ENCODE data around the gene MOCS1.

Gene MOCS1

DNA sequence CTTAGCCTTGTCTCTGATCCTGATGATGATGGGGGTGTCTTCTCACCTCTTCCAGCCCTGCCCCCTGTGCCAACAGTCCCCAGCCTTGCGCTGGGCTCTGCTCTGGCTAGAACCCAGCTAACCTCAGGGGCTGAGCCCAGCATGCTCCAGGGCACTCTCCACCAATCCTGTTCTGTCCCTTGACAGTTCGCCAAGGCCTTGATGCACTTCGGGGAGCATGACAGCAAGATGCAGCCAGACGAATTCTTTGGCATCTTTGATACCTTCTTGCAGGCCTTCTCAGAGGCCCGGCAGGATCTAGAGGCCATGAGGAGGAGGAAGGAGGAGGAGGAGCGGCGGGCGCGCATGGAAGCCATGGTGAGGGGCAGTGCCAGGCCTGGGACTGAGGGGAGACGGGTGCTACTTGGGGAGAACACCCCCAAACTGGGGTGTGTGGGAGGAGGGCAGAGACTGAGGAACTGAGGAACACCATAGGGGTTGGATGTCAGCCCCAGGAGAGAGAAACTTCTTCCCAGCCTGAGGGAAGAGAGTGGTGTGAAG, 33.1 kb downstream of the MOCS1 start:
- DNase-seq = no peak

DNA sequence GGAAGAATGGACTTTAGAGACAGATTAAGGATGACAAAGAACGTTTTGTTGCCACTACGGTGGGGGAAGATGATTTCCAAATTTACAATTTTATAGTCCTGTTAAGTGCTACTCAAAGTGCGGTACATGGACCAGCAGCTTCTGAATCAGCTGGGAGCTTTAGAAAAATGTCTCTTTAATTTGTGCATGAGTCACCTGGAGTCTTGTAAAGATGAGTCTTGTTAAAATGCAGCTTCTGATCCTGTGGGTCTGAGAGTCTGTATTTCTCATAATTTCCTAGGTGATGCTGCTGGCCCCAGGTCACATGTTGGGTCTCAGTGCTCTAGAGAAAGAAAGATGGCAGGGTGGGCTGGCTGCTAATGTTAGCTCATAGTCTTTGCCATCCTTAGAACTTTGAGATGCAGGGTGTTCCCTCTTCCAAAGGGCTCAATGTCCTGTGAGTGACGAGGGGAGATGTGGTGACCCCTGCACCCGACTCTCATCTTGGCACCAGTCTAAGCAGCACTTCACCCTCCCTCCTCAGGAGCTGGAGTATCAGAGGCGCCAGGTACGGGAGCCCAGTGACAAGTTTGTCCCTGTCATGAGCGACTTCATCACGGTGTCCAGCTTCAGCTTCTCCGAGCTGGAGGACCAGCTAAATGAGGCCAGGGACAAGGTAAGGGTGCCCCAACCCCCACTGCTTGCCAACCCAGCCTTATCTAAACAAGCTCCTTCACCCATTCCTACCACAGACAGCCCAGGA, 34.5 kb downstream of the MOCS1 start:
- no peak for DNase-seq

DNA sequence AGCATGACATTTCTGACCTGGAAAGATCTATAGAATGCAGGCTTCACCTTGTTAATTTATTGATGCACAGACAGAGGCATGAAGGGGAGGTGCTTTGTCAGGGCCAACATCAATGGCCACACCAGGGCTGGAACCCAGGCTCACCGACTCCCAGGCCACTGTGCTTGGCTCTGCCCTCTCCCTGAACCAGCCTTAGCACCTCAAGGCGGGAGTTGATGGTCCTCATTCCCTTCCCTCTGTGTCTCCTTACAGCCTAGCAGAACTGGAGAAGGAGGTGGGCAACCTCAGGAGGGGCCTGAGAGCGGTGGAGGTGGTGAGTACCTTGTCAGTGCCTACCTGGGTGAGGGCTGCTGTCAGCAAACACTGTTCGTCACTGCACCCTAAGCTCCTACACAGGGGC, 35.6 kb downstream of the MOCS1 start:
- DNase-seq = no peak

DNA sequence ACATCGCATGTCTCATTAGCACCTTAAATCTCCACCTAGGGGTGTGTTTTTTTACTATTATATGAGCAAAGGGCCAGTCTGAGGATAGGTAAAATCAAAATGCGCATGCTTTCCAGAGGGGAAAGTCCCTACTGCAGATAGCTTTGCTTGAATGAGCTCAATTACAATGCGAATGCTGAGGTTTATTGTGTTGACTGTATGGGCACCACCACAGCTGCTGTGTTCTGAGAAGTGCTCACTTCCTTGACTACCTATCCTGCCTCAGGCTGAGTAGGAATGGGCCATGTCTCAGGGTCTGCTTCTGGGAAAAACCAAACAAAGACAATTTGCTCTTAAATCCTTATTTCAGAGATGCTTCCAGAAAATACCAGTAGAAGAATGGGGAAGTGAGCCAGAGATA, 36.6 kb downstream of the MOCS1 start:
- no peak for DNase-seq

DNA sequence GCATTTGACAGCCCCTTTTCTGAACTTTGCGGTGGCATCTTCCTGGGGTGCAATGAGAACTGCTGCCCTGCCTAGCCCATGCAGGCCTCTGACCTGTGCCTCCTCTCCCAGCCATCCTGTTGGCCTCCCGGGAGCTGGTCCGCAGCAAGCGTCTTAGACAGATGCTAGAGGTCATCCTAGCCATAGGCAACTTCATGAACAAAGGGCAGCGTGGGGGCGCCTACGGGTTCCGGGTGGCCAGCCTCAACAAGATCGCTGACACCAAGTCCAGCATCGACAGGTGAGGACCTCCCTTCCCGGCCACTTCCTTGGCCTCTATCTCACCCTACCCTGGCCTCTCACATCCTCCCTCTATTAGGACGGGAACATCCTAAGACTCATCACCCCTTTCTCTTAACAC, 37.6 kb downstream of the MOCS1 start:
- no peak for DNase-seq

DNA sequence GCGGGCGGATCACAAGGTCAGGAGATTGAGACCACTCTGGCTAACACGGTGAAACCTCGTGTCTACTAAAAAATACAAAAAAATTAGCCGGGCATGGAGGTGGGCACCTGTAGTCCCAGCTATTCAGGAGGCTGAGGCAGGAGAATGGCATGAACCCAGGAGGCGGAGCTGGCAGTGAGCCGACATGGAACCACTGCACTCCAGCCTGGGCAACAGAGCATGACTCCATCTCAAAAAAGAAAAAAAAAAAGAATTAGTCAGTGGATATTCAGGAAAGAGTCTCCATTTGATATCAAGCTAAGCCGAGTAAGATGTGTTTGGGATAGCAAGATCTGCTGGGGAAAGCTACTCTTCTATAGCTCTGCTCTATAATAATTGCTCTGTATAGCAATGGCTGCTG, 41.0 kb downstream of the MOCS1 start:
- no peak for DNase-seq

DNA sequence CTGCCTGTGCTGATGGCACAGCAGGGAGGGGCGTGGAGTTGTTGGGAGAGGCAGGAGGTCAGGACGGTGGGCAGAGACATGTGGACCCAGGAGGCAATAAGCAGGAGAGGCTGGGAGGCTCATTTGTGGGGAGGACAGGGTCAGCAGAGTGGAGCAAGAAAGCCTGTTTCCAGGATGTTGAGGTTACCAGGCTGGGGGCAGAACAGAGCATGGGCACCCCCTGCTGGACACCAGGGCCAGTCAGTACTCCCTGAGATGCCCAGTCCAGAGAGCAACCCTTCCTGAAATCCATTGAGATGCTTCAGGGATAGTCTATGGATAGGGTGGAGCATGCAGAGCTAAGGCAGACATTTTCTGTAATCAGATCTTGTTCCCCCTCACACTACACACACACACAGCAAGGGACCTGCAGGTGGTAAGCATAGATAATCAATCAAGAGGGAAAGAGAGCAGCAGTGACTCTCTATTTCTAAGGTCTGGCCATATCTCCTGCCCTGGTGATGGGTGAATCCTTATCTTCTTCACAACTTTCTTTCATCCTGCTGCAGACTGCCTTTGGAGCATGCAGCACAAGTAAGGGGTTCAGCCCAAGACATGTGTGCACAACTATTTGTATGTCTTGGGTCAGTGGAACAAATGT, 41.7 kb downstream of the MOCS1 start:
- DNase-seq = no peak

DNA sequence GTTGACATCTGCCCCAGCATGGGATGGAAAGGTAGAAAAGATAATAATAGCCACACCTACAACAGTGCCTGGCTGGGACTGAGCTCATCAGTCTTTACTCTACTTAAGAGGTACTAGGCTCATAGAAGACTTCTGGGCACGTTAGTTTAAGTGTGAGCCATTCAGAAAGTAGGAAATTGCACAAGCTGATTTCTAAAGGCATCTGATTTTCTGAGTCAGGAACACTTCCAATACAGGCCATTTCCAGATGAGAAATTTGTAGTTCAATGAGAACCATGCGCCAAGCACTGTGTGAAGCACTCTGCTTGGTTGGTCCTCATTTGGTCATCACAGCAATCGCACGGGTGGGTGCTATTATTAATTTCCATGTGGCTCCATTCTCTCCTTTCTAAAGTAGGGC, 42.3 kb downstream of the MOCS1 start:
- no peak for DNase-seq

DNA sequence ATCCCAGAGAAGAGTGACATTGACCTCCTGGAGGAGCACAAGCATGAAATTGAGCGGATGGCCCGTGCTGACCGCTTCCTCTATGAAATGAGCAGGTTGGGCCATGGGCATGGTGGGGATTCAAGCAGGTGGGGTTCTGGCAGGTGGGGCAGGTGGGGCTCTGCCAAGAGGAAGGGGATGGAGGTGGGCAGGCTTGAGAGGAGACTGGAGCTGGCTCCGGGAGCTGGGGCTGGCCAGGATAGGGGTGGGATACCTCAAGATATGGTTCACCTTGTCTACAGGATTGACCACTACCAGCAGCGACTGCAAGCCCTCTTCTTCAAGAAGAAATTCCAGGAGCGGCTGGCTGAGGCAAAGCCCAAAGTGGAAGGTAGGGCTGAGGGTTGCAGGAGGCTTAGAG, 42.9 kb downstream of the MOCS1 start:
- no peak for DNase-seq

DNA sequence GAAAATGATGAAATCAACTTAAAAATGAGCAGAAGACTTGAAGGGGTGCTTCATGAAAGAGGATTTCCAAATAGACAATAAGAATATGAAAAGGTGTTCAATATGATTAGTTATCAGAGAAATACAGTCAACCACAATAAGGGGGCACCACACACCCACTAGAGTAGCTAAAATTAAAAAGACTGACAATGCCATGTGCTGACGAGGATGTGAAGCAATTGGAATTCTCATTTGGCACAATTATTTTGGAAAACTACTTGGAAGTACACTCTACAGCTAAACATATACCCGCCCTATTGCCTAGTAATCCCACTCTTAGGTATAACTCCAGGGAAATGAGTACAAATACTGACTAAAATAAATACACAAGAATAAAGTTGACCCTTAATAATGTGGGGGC, 45.0 kb downstream of the MOCS1 start:
- DNase-seq = no peak

DNA sequence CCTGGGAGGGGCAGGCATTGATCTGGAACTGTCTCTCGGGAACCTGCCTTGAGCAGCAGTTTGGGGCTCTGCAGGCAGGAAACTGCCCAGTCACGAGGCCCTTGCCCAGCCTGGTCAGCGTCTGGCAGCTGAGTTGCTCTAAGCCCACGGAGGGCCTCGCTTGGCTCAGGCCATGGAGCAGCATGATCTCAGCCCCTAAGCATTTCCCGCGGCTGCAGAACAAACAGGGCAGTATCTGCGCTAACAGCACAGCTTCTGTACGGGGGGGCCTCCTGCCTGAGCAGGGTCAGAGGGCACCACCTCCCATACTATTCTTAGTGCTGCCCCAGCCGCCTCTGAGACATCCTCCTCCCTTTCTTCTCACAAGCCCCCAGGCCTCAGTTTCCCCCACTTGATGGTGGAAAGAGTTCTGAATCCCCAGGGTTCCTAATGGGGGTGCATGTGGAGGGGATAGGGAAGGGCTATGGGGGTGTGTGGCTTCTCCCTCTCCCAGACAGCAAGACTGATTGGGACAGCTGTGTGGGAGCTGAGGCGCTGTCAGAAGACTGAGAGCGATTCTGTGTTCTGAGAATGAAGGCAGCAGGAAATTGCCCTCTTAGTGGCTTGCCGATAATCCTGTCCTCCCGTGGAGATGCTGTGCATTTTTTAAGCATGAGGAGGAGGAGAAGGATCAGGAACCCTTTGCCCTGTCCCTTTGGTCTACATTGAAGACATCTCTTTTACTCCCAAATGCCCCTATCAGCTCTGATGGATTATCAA, 46.4 kb downstream of the MOCS1 start:
- no peak for DNase-seq

DNA sequence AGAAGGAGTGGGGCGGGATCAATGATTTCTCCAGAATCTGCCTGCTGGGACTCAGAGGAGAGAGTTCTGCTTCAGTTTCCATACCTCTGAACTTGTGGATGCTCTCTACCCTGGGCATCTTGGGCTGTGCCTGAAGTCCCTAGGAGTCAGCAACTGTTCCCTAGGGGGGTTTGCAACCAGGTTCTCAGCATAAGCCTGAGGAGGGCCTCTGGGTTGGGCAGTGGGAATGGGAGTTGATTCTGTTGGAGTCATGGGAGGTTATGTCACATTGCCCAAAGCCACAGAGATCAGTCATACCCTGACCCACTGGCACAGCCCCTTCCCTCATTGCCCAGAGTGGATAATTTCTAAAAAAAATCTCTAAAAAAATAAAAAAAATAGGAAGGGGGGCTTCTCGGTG, 47.4 kb downstream of the MOCS1 start:
- no peak for DNase-seq

DNA sequence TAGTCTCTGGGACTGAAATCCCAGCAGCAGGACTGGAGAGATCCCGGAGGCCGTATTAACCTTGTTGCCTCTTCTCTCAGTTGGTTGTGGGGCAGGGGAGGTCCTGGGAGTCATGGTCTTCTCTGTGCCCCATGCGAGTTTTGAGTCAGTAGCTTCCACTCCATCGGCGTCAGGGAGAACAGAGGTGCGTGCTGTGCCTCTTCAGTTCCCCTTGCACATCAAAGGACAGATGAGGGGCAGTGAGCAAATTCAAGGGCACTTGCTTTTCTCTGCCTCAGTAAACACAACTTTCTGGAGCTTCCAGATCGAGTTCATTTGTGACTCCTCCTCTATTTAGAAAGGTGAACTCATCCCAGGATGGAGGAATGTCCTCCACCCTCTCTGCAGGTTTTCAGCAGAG, 48.6 kb downstream of the MOCS1 start:
- no peak for DNase-seq

DNA sequence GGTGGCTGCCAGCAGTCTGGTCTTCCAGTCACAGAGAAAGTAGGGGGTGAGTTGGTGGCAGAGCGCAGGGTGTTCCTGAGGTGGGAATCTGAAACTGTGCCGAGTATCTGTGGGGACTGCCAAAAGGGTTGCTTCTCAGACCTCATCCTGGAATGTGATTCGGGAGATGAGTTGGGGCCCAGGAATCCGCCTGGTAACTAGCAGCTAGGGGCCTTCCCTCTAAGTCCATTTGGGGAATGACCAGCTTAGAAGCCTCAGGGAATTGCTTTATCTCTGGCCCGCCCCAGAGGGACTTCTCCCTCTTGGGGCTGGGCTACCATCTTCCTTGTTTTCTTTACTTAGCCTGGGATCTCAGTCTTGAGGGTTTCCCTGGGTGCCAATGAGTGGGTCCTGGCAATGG, 49.6 kb downstream of the MOCS1 start:
- no peak for DNase-seq

DNA sequence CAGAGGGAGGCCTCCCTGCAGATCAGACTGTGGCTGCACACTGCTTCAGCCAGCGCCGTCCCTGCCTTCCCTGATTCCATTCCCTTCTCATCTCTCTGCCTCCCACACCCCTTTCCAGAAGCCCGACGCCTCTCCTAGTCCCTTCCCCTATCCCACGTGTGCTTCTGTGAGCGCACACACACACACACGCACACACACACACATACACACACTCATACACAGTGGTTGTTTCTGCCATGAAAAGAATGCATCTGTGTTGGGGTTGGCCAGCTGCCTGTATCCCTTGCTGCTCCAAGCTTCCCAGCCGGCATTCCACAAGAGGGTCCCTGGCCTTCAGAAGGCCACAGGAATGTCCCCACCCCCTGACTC, 51.7 kb downstream of the MOCS1 start:
- DNase-seq = no peak

DNA sequence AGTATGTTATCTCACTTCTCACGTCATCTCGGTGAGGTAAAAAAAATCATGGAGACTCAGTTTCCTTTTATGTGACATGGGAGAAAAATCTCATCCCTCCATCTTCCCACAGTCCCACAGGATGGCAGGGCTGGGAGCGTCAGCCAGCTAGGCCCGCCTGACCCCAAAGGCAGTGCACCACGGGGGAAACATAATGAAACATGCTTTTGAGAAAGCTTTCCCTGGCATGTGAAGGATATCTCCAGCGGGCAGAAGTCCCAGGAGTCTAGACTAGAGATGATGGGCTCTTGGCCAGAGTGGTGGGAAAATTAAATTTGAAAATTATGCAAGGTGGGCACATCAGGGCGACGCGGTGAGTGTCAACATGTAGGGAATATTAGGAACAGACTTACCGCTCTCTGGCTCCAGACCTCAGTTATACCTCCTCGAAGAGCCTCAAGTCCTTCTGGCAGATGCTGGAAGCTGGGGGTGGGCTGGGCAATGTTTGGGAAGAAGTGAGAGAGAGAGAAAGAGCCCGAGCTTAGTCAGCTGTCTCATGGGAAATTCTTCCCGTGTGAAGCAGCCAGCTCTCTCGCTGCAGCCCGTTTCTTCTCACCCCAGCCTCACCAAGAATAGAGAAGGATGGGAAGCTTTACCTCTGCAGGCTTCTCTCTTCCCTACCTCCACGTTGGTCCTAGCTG, 52.3 kb downstream of the MOCS1 start:
- no peak for DNase-seq

DNA sequence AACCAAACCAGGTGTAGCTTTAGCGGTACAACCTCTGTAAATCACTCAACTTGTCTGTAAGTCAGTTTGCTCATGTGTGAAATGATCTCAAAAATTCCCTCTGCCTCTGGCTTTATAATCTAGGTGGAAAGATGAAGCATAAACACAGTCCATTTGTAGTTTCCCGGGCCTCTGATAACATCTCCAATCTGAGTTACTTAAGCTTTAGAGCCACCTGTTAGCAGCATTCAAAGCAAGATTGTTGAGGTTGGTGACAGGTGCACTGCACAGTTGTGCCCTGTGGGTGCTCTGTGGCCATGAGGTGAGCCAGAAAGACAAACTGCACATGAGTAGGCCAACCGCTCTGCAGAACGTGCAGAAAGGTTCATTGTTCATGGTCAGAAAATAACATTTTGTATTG, 53.7 kb downstream of the MOCS1 start:
- peak; percentile 78 for DNase-seq

DNA sequence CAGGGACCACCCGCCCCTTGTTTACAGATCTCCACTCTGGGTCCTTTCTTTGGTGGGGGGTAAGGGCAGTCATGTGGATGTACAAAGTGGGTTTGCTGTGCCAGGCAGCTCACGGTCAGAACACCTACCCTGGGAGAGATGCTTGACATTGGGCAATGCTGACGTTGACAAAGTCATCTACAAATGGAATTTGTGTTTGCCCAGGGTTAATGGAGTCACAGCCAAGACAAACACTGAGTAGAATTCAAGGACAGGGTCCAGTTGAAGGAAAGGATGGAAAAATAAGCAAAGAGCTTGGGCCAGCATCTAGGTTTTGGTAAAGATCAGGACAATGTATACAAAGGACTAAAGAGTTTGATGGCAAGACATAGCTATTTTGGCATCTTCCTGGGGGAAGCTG, 54.7 kb downstream of the MOCS1 start:
- DNase-seq = no peak

DNA sequence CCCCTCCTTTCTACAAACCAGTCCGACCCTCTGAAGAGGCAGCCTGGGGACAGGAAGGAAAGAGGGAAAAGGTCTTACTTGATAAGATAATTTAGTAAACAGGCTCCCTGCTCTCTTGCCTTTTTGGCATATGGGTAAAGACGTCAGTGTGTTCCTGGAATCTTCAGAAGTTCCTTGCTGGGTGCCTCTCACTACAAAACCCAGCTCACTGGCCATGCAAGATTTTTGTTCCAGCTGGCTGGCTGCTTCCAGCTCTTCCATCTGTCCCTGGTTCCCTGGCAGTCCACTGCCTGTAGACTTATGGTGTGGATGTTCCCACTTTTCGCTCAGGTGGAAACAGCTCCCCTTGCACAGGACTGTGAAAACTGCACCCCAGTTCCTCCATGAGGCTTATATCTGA, 57.4 kb downstream of the MOCS1 start:
- DNase-seq = no peak

DNA sequence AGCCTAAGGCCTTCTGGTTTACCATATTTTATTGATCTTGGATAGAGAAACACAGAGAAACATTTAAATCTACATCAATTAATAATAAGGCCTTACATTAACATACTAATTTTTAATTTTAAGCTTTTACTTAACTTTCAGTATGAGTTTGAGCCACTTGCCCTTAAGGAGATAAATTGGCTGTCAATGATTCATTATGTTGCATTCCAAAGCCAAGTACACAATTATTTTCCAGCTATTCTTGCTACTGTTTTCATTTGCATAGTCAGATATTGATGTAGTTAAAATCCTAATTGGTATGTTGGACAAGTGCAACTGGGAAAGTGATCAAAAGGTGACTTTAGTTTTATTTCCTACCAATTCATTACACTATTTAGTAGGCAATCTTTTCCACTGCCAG, 58.2 kb downstream of the MOCS1 start:
- no peak for DNase-seq

DNA sequence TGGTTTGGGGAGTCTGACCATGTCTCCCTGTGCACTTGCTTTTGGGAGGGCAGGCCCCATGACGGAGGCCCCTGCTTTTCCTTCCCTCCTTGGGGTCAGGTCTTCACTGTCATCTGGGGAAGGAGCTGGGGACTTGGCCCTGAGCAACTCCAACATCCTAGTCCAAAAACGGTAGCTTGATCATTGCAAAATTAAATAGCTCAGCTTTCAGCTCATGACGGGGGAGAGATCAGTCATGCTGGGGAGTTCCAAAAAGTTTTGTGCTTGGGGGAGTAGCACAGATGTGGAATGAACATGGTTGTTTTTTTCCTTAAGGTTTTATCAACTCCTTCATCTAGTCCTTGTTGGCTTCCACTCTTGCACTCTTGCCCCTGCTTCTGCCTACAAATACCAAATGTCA, 60.8 kb downstream of the MOCS1 start:
- DNase-seq = no peak

DNA sequence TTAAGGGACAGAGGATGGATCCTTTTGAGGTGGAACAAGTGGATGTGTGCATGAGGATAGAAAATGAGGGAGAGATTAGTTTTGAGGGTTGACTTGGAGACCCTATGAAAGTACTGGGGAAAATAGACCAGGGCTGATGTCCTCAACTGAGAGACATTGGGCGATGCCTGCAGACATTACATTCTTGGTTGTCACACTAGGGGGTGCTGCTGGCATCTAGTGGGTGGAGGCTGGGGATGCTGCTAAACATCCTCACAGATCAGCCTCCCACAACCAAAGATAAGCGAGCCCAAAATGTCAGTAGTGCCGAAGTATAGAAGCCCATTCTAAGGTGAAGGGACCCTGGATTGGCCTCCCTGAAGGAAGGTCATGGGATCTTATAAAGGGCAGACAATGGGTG, 63.3 kb downstream of the MOCS1 start:
- DNase-seq = no peak

DNA sequence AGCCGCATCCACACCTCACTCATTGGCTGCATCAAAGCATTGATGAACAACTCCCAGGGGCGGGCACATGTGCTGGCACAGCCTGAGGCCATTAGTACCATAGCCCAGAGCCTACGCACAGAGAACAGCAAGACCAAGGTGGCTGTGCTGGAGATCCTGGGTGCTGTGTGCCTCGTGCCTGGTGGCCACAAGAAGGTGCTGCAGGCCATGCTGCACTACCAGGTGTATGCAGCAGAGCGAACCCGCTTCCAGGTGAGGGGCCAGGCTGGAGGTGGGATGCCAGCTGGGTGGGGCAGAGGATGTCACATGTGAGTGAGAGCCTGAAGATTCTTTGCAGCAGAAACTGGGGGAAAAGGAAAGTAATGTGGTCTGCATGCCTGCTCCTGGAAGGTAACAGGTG, 66.7 kb downstream of the MOCS1 start:
- DNase-seq = no peak
